ENCODE measurements around the gene FLOT2. TPM values are rescaled to one million over a fixed set of nuclear protein-coding genes. Genes with fewer than 3 reads are reported as not detected.

FLOT2 gene
- total and polyA plus RNA-seq, 4 experiments from 2014 or later = 216 to 288 (median 254) TPM

- Histone ChIP-seq H3K4me3 (ENCODE audit: low read length in 2 of 2) (no peak overlapping the region), H3K9me3 (ENCODE audit: control insufficient read depth in 1 of 2, low read length in 2 of 2) (no peaks in the 10 kb centered on the region), H3K27ac (ENCODE audit: low read depth, low read length) (no peak overlapping the region), H3K36me3 (ENCODE audit: insufficient read depth, low read length) (peaks cover 49% of the 10 kb centered on the region), H3K27me3 (ENCODE audit: insufficient read depth, low read length) (no peaks in the 10 kb centered on the region), H3K4me1 (ENCODE audit: insufficient read depth, low read length) (peaks cover 25% of the 10 kb centered on the region)
- intact Hi-C loops (cut with micrococcal nuclease) = no loop called here
- H3K27me3 Mint-ChIP-seq = no peaks in the 10 kb centered on the region
- POLR2A ChIA-PET (ENCODE audit: partially characterized antibody) = interaction anchor here (1.6 to 2.3 kb wide), 2 partner anchors 9 to 15 kb away, joined by 5 to 6 read pairs; partner anchors contain the start of genes DHRS13 and FLOT2
- CTCF ChIA-PET (ENCODE audit: partially characterized antibody) = interaction anchor here (1.1 kb wide), 1 partner anchor 124 kb away, joined by 6 read pairs; no protein-coding TSS in a partner anchor
- peaks cover 20 to 49% of the 10 kb centered on the region in 2 donors for H3K36me3 Mint-ChIP-seq
- H3K27ac Mint-ChIP-seq = peak overlapping the region in 2 of 7 donors; percentile 46 to 57
- no peak for DNase-seq
- H3K4me1 Mint-ChIP-seq = peaks cover 17 to 52% (median 31%) of the 10 kb centered on the region in 4 donors
- no peaks in the 10 kb centered on the region for H3K9me3 Mint-ChIP-seq
- no peak overlapping the region for H3K4me3 Mint-ChIP-seq
Measured at GRCh38 chr17:28887871-28888471, 9.6 kb downstream of the FLOT2 start.

- intact Hi-C loops (cut with micrococcal nuclease) = no loop called here
- Histone ChIP-seq H3K36me3 (ENCODE audit: insufficient read depth, low read length) (peaks cover 69% of the 10 kb centered on the region), H3K27me3 (ENCODE audit: insufficient read depth, low read length) (no peaks in the 10 kb centered on the region), H3K4me1 (ENCODE audit: insufficient read depth, low read length) (peaks cover 9% of the 10 kb centered on the region), H3K4me3 (ENCODE audit: low read length in 2 of 2) (no peak overlapping the region), H3K9me3 (ENCODE audit: control insufficient read depth in 1 of 2, low read length in 2 of 2) (no peaks in the 10 kb centered on the region), H3K27ac (ENCODE audit: low read depth, low read length) (no peak overlapping the region)
- H3K27me3 Mint-ChIP-seq = no peaks in the 10 kb centered on the region
- no peaks in the 10 kb centered on the region for H3K9me3 Mint-ChIP-seq
- peak overlapping the region in 2 of 7 donors; percentile 36 to 74 for H3K27ac Mint-ChIP-seq
- DNase-seq = no peak
- POLR2A ChIA-PET (ENCODE audit: partially characterized antibody) = interaction anchor here (1.2 kb wide), 1 partner anchor 12 kb away, joined by 3 read pairs; the partner anchor contains the start of gene FLOT2
- no peak overlapping the region for H3K4me3 Mint-ChIP-seq
- peaks cover 4 to 32% (median 15%) of the 10 kb centered on the region in 4 donors for H3K4me1 Mint-ChIP-seq
- peaks cover 32 to 54% of the 10 kb centered on the region in 2 donors for H3K36me3 Mint-ChIP-seq
- CTCF ChIA-PET (ENCODE audit: partially characterized antibody) = interaction anchor here (1.0 kb wide), 1 partner anchor 12 kb away, joined by 3 read pairs; the partner anchor contains the start of gene FLOT2
Measured at GRCh38 chr17:28885951-28886350, 11.6 kb downstream of the FLOT2 start.

GRCh38 chr17:28885363-28885762, 12.2 kb downstream of the FLOT2 start:
- DNase-seq = no peak
- H3K27me3 ChIP-seq (ENCODE audit: insufficient read depth, low read length) = no peaks in the 10 kb centered on the region
- POLR2A ChIA-PET (ENCODE audit: partially characterized antibody) = no interaction called here
- H3K36me3 Mint-ChIP-seq = peaks cover 35 to 56% of the 10 kb centered on the region in 2 donors
- peaks cover 9% of the 10 kb centered on the region for H3K4me1 ChIP-seq (ENCODE audit: insufficient read depth, low read length)
- H3K9me3 Mint-ChIP-seq = no peaks in the 10 kb centered on the region
- no peaks in the 10 kb centered on the region for H3K9me3 ChIP-seq (ENCODE audit: control insufficient read depth in 1 of 2, low read length in 2 of 2)
- CTCF ChIA-PET (ENCODE audit: partially characterized antibody) = interaction anchor here (1.0 kb wide), 1 partner anchor 12 kb away, joined by 3 read pairs; the partner anchor contains the start of gene FLOT2
- H3K27ac Mint-ChIP-seq = peak overlapping the region in 4 of 7 donors; percentile 4 to 82 (median 50)
- no peak overlapping the region for H3K4me3 ChIP-seq (ENCODE audit: low read length in 2 of 2)
- peaks cover 75% of the 10 kb centered on the region for H3K36me3 ChIP-seq (ENCODE audit: insufficient read depth, low read length)
- intact Hi-C loops (cut with micrococcal nuclease) = no loop called here
- no peaks in the 10 kb centered on the region for H3K27me3 Mint-ChIP-seq
- H3K4me3 Mint-ChIP-seq = no peak overlapping the region
- H3K4me1 Mint-ChIP-seq = peaks cover 4 to 26% (median 13%) of the 10 kb centered on the region in 4 donors
- no peak overlapping the region for H3K27ac ChIP-seq (ENCODE audit: low read depth, low read length)

- H3K4me3 ChIP-seq (ENCODE audit: low read length in 2 of 2) = no peak overlapping the region
- CTCF ChIA-PET (ENCODE audit: partially characterized antibody) = interaction anchor here (1.1 to 1.3 kb wide), 2 partner anchors 13 to 20 kb away, joined by 3 read pairs; no protein-coding TSS in a partner anchor
- Mint-ChIP-seq H3K36me3 (peaks cover 45 to 65% of the 10 kb centered on the region in 2 donors), H3K4me1 (peaks cover 1 to 17% (median 9%) of the 10 kb centered on the region in 4 donors), H3K27ac (peak overlapping the region in 2 of 7 donors; percentile 35 to 80), H3K4me3 (no peak overlapping the region), H3K9me3 (no peaks in the 10 kb centered on the region), H3K27me3 (no peaks in the 10 kb centered on the region)
- DNase-seq = no peak
- H3K4me1 ChIP-seq (ENCODE audit: insufficient read depth, low read length) = peaks cover 4% of the 10 kb centered on the region
- H3K27me3 ChIP-seq (ENCODE audit: insufficient read depth, low read length) = no peaks in the 10 kb centered on the region
- peaks cover 87% of the 10 kb centered on the region for H3K36me3 ChIP-seq (ENCODE audit: insufficient read depth, low read length)
- no peaks in the 10 kb centered on the region for H3K9me3 ChIP-seq (ENCODE audit: control insufficient read depth in 1 of 2, low read length in 2 of 2)
- POLR2A ChIA-PET (ENCODE audit: partially characterized antibody) = interaction anchor here (0.6 to 1.1 kb wide), 4 partner anchors 12 to 42 kb away, joined by 3 to 7 read pairs (median 4); partner anchors contain the start of genes FAM222B and FLOT2
- intact Hi-C loops (cut with micrococcal nuclease) = no loop called here
- H3K27ac ChIP-seq (ENCODE audit: low read depth, low read length) = no peak overlapping the region
Measured at GRCh38 chr17:28883967-28884702, 13.4 kb downstream of the FLOT2 start.

DNA sequence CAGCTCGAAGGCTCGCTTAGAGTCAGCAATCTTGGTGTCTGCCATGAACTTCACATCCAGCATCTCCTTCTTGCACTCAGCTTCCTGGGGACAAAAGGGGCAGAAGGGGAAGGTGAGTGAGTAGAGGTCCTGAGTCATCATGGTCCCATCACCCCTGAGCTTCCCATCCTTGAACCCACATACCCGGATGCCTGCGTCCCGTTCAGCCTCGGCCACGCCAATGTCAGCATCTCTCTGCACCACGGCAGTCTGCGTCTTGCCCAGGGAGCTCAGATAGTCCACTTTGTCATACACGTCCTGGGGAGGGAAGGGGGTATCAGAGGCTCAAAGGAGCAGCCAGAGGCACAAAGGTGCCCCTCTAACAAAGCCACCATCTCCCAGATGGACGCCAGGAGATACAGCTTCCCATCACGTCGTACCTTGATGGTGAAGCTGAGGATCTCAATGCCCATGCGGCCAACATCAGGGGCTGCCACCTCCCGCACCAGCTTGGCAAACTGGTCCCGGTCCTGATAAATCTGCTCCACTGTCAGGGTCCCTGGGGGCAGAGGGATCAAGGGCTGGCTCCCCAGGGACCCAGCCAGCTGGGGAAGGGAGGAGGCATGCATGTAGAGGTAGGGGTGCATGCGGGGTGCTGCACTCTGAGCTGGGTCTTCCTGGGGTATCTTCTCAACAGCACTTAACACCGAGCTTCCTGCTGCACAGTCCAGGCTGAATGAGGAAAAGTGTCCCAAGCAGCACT, 15.2 kb downstream of the FLOT2 start:
- Histone ChIP-seq H3K9me3 (ENCODE audit: control insufficient read depth in 1 of 2, low read length in 2 of 2) (no peaks in the 10 kb centered on the region), H3K27ac (ENCODE audit: low read depth, low read length) (no peak overlapping the region), H3K27me3 (ENCODE audit: insufficient read depth, low read length) (no peaks in the 10 kb centered on the region), H3K4me3 (ENCODE audit: low read length in 2 of 2) (no peak overlapping the region), H3K36me3 (ENCODE audit: insufficient read depth, low read length) (peaks cover 84% of the 10 kb centered on the region), H3K4me1 (ENCODE audit: insufficient read depth, low read length) (no peaks in the 10 kb centered on the region)
- Mint-ChIP-seq H3K27ac (peak overlapping the region in 3 of 7 donors; percentile 2 to 52 (median 43)), H3K36me3 (peaks cover 54 to 72% of the 10 kb centered on the region in 2 donors), H3K4me3 (no peak overlapping the region), H3K4me1 (peaks cover 0 to 13% (median 5%) of the 10 kb centered on the region in 4 donors), H3K9me3 (peaks cover 0 to 2% (median 0%) of the 10 kb centered on the region in 8 donors), H3K27me3 (no peaks in the 10 kb centered on the region)
- DNase-seq = no peak
- CTCF ChIA-PET (ENCODE audit: partially characterized antibody) = interaction anchor here (0.8 to 1.7 kb wide), 3 partner anchors 11 to 235 kb away, joined by 3 read pairs; no protein-coding TSS in a partner anchor
- POLR2A ChIA-PET (ENCODE audit: partially characterized antibody) = interaction anchor here (1.0 to 2.1 kb wide), 5 partner anchors 11 to 21 kb away, joined by 3 to 9 read pairs (median 5); partner anchors contain the start of gene FLOT2
- intact Hi-C loops (cut with micrococcal nuclease) = no loop called here

- Histone ChIP-seq H3K4me1 (ENCODE audit: insufficient read depth, low read length) (no peaks in the 10 kb centered on the region), H3K4me3 (ENCODE audit: low read length in 2 of 2) (no peak overlapping the region), H3K9me3 (ENCODE audit: control insufficient read depth in 1 of 2, low read length in 2 of 2) (no peaks in the 10 kb centered on the region), H3K27ac (ENCODE audit: low read depth, low read length) (no peak overlapping the region), H3K27me3 (ENCODE audit: insufficient read depth, low read length) (no peaks in the 10 kb centered on the region), H3K36me3 (ENCODE audit: insufficient read depth, low read length) (peaks cover 80% of the 10 kb centered on the region)
- Mint-ChIP-seq H3K27ac (no peak overlapping the region), H3K27me3 (no peaks in the 10 kb centered on the region), H3K4me1 (peaks cover 0 to 9% (median 2%) of the 10 kb centered on the region in 4 donors), H3K4me3 (no peak overlapping the region), H3K9me3 (peaks cover 0 to 2% (median 0%) of the 10 kb centered on the region in 8 donors), H3K36me3 (peaks cover 54 to 73% of the 10 kb centered on the region in 2 donors)
- ChIA-PET POLR2A (ENCODE audit: partially characterized antibody) (interaction anchor here (1.3 to 2.1 kb wide), 2 partner anchors 12 to 16 kb away, joined by 9 read pairs; partner anchors contain the start of gene FLOT2), CTCF (ENCODE audit: partially characterized antibody) (interaction anchor here (1.5 to 1.7 kb wide), 2 partner anchors 10 to 14 kb away, joined by 3 read pairs; no protein-coding TSS in a partner anchor)
- no peak for DNase-seq
- intact Hi-C loops (cut with micrococcal nuclease) = no loop called here
Measured at GRCh38 chr17:28881533-28882056, 15.9 kb downstream of the FLOT2 start.
